Gastroesophageal sphincter (tissue), 4 donors: ENCODE results near the gene MC1R. TPM values are rescaled to one million over a fixed set of nuclear protein-coding genes. Genes with fewer than 3 reads are reported as not detected.

ENCODE experiments used
- ATAC-seq: fragments of 150-250 bp; one replicate; pipeline ENCODE4 v1.9.1; 2016; ENCODE audit warnings: mild to moderate bottlenecking, moderate library complexity
- H3K27ac ChIP-seq, 4 donors: fragments of 200-600 bp; sonication (generic) in 3 of 4; 1 replicate in 3 of 4; 2 replicates in 1 of 4; pipeline ENCODE4 v1.5.1; 2016 to 2019
- H3K27me3 ChIP-seq: fragments of 200-600 bp; sonication (generic); one replicate; pipeline ENCODE4 v1.5.1; 2019
- H3K36me3 ChIP-seq, 2 donors: fragments of 200-600 bp; sonication (generic); one replicate each; pipeline ENCODE4 v1.5.1; 2019; ENCODE audit warnings: control low read depth in 1 of 2
- H3K4me1 ChIP-seq, 3 donors: fragments of 200-600 bp; sonication (generic); 1 replicate in 2 of 3; 2 replicates in 1 of 3; pipeline ENCODE4 v1.5.1; 2016 to 2019; ENCODE audit warnings: control low read depth in 2 of 3
- H3K4me3 ChIP-seq, 2 donors: fragments of 200-600 bp; sonication (generic); one replicate each; pipeline ENCODE4 v1.5.1; 2019; ENCODE audit warnings: mild to moderate bottlenecking in 1 of 2, moderate library complexity in 1 of 2
- H3K9me3 ChIP-seq, 3 donors: fragments of 200-600 bp; sonication (generic); one replicate each; pipeline ENCODE4 v1.5.1; 2017 to 2019; ENCODE audit warnings: control low read depth in 2 of 3
- CTCF ChIP-seq, 4 experiments: fragments of 200-600 bp in 2 of 4; fragments of 450-650 bp in 2 of 4; sonication (generic) in 1 of 4; IDR thresholded peaks; one replicate each; pipeline ENCODE4 v1.5.1; 2017 to 2019; ENCODE audit warnings: antibody characterized with exemption in 4 of 4, mild to moderate bottlenecking in 2 of 4, moderate library complexity in 2 of 4
- EP300 ChIP-seq: sonication (generic); formaldehyde crosslinking; IDR thresholded peaks from one replicate; pipeline ENCODE4 v1.6.1; 2017; ENCODE audit warnings: antibody characterized with exemption, mild to moderate bottlenecking
- POLR2A ChIP-seq, 2 donors: fragments of 450-650 bp; IDR thresholded peaks; one replicate each; pipeline ENCODE4 v1.6.1; 2017; ENCODE audit warnings: antibody characterized with exemption in 2 of 2, mild to moderate bottlenecking in 2 of 2, moderate library complexity in 1 of 2
- POLR2AphosphoS5 ChIP-seq: sonication (generic); formaldehyde crosslinking; IDR thresholded peaks from one replicate; pipeline ENCODE4 v1.6.1; 2017; ENCODE audit warnings: antibody characterized with exemption
- WGBS, 2 donors: methylation state at CpG; one replicate each; pipeline ENCODE4 v1.1.5; 2018; ENCODE audit warnings: low coverage in 1 of 2; 5-methylcytosine and 5-hydroxymethylcytosine counted together
- total RNA-seq, 4 donors: library from RNA; depleted of rRNA; stranded (reverse); fragments of >200 nt; gene quantifications; one replicate each; pipeline ENCODE4 v1.1.0, GENCODE V29; 2016

MC1R gene
- total RNA-seq, 4 donors from 2014 or later: 1.0 to 7.3 (median 3.6) TPM

GRCh38 chr16:89949121-89949742 lies 30.6 kb downstream of the MC1R start:
- Histone ChIP-seq H3K4me3 (peak overlapping the region; percentile 59 to 69), H3K36me3 (peaks cover 0 to 6% of the 10 kb centered on the region in 2 donors), H3K9me3 (no peaks in the 10 kb centered on the region), H3K4me1 (peaks cover 0 to 24% (median 13%) of the 10 kb centered on the region in 3 donors), H3K27ac (peak overlapping the region in 3 of 4 donors; percentile 48 to 78 (median 71)), H3K27me3 (peaks cover 18% of the 10 kb centered on the region)
- TF ChIP-seq EP300: no peak
- TF ChIP-seq CTCF (IDR thresholded peaks at IDR 0.05): no peak
- TF ChIP-seq POLR2A (IDR thresholded peaks at IDR 0.05): no peak
- no peak for TF ChIP-seq POLR2AphosphoS5
- WGBS, 2 donors: 47% methylated on average over 3 of the region's 55 CpGs; no CpG with 5 or more reads in 1 of the 2 donors
- ATAC-seq: no peak

- peaks cover 0 to 11% of the 10 kb centered on the region in 2 donors for H3K36me3 ChIP-seq
- peaks cover 13% of the 10 kb centered on the region for H3K27me3 ChIP-seq
- no peak for ATAC-seq
- no peaks in the 10 kb centered on the region for H3K9me3 ChIP-seq
- no peak for TF ChIP-seq EP300
- TF ChIP-seq CTCF (IDR thresholded peaks at IDR 0.05): no peak
- no peak for TF ChIP-seq POLR2A (IDR thresholded peaks at IDR 0.05)
- no peak for TF ChIP-seq POLR2AphosphoS5
- whole genome bisulfite sequencing, 2 donors: 55 to 57% methylated on average over 1 to 6 of the region's 12 CpGs
- H3K27ac ChIP-seq: peak overlapping the region in 2 of 4 donors; percentile 48 to 78
- peaks cover 0 to 24% (median 13%) of the 10 kb centered on the region in 3 donors for H3K4me1 ChIP-seq
- H3K4me3 ChIP-seq: peak overlapping the region in 1 of 2 donors; percentile 59
Observed at GRCh38 chr16:89949756-89950155, 31.1 kb downstream of the MC1R start.

GRCh38 chr16:89951509-89951908 lies 32.8 kb downstream of the MC1R start:
- Histone ChIP-seq H3K4me3 (no peak overlapping the region), H3K36me3 (peaks cover 0 to 29% of the 10 kb centered on the region in 2 donors), H3K9me3 (no peaks in the 10 kb centered on the region), H3K27ac (no peak overlapping the region), H3K4me1 (peaks cover 0 to 24% (median 13%) of the 10 kb centered on the region in 3 donors), H3K27me3 (no peaks in the 10 kb centered on the region)
- TF ChIP-seq POLR2A (IDR thresholded peaks at IDR 0.05) (no peak), EP300 (no peak), CTCF (IDR thresholded peaks at IDR 0.05) (no peak), POLR2AphosphoS5 (no peak)
- WGBS, 2 donors: 100% methylated on average over 5 of the region's 5 CpGs; no CpG with 5 or more reads in 1 of the 2 donors
- no peak for ATAC-seq

- no peak for ATAC-seq
- no peak for TF ChIP-seq EP300
- no peak for TF ChIP-seq POLR2A (IDR thresholded peaks at IDR 0.05)
- 92 to 95% methylated on average over 9 to 11 of the region's 12 CpGs for WGBS, 2 donors
- H3K36me3 ChIP-seq: peaks cover 0 to 34% of the 10 kb centered on the region in 2 donors
- peaks cover 0 to 24% (median 13%) of the 10 kb centered on the region in 3 donors for H3K4me1 ChIP-seq
- H3K27me3 ChIP-seq: no peaks in the 10 kb centered on the region
- no peak overlapping the region for H3K4me3 ChIP-seq
- no peak overlapping the region for H3K27ac ChIP-seq
- H3K9me3 ChIP-seq: no peaks in the 10 kb centered on the region
Observed at GRCh38 chr16:89952049-89952448, 33.4 kb downstream of the MC1R start.

GRCh38 chr16:89952551-89952950 lies 33.9 kb downstream of the MC1R start:
- no CpG with 5 or more reads among the region's 6 CpGs for WGBS, 2 donors
- no peak for ATAC-seq
- Histone ChIP-seq H3K36me3 (peaks cover 0 to 39% of the 10 kb centered on the region in 2 donors), H3K9me3 (no peaks in the 10 kb centered on the region), H3K4me1 (peaks cover 0 to 22% (median 12%) of the 10 kb centered on the region in 3 donors), H3K27me3 (no peaks in the 10 kb centered on the region), H3K4me3 (no peak overlapping the region), H3K27ac (no peak overlapping the region)
- TF ChIP-seq POLR2A (IDR thresholded peaks at IDR 0.05) (no peak), POLR2AphosphoS5 (no peak), EP300 (no peak), CTCF (IDR thresholded peaks at IDR 0.05) (no peak)
